GM18508 (cell line): ENCODE results near the gene RUNDC3A.
A peak's percentile ranks its signal among the peaks of the same experiment; 100 is the strongest.

Source experiments
- ATAC-seq: cut with Tn5 transposase; IDR thresholded peaks from one replicate; pipeline ENCODE4 v1.9.1; 2021; ENCODE audit warnings: moderate number of reproducible peaks; ENCODE audit not compliant: insufficient read depth, unreplicated experiment

RUNDC3A gene

DNA sequence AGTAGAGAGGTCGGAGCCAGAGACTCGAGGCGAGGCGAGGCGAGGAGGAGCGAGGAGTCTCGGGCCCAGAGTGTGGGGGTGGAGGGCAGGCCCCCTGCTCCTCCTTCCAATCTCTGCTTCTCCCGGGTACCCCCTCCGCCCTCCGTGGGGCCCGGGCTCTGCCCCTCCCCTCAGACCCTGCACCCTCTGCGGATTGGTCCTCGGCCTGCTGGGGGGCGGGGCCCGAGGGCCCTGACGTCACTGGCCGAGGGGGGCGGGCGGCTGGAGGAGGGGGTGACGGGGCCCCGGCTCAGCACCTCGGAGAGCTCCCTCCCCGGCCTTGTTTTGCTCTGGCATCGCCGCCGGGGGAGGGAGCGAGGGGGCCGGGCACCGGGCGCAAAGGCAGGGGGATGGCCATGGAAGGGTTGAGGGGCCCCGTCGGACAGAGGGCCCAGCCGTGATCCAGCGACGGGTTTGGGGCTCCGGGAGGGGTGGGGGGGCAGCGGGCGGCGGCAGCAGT is at the start of gene RUNDC3A:
Gene RUNDC3A, plus strand, starts transcription at position 282 of the 499 bp plus-strand sequence. CDS start 232 bp downstream, outside the sequence.
- ATAC-seq = no peak

GRCh38 chr17:44258811-44259351 is 49.5 kb upstream of the RUNDC3A start:
- ATAC-seq = no peak

DNA sequence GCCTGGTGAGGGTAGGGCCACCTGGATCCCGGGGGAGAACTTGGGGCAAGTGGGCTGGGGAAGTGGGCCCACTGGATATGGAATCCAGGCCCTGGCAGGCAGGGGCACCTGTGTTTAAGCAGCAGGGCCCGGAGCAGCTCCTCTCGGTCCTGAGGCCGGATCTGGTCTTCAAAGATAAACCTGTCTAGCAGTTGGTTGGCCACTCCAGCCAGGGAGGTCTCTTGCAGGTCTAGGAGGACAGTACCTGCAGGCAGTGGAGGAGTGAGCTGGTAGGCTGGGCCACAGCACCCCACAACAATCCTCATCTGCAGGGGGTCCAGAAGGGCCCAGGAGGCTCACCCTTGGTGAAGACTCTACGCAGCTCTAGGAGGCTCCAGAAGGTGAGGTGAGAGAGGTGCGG is 48.1 kb upstream of the RUNDC3A start:
- no peak for ATAC-seq

DNA sequence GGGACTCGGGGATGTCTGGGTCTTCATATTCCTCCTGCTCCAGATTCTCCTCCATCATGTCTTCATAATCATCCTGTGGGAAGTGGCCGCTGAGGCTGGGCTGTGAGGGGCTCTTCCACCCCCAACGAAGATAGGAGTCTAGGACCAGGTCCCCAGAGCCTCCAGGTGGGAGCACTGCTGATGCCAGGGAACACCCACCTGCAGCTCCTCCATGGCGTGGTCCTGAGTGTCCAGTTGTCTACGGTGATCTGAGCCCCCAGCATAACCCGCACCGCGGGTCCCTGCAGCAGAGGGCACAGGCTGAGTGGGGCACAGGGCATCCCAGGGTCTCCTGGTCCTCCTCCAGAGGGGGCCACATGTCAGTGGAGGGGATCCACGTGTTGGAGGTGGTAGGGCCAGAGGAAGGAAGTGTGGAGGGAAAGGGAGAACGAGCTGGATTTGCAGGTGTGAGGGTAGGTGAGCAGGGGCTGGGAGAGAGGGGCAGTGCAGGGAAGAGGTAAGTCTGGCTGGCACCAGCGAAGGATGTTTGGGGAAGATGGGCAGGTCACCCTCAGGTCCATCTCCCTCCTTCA is 45.7 kb upstream of the RUNDC3A start:
- no peak for ATAC-seq

DNA sequence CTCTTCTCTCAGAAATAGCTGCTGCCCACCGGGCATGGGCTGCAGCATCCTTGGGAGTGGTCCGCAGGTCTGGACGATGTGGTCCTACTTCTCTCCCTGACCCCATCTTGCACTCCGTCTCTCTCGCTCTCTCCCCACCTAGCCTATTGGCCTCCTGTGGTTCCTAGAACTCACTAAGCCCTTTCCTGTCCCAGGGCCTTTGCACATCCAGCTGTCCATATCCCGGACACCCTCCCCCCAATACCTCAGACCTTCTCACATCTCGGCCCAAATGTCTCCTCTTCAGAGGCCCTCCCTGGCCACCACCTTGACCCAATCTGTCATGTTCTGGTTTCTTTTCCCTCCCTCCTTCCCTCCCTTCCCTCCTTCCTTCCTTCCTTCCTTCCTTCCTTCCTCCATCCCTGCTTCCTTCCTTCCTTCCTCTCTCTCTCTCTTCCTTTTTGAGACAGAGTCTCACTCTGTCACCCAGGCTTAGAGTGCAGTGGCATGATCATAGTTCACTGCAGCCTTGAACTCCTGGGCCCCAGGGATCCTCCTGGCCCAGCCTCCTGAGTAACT is 45.0 kb upstream of the RUNDC3A start:
- ATAC-seq = no peak

DNA sequence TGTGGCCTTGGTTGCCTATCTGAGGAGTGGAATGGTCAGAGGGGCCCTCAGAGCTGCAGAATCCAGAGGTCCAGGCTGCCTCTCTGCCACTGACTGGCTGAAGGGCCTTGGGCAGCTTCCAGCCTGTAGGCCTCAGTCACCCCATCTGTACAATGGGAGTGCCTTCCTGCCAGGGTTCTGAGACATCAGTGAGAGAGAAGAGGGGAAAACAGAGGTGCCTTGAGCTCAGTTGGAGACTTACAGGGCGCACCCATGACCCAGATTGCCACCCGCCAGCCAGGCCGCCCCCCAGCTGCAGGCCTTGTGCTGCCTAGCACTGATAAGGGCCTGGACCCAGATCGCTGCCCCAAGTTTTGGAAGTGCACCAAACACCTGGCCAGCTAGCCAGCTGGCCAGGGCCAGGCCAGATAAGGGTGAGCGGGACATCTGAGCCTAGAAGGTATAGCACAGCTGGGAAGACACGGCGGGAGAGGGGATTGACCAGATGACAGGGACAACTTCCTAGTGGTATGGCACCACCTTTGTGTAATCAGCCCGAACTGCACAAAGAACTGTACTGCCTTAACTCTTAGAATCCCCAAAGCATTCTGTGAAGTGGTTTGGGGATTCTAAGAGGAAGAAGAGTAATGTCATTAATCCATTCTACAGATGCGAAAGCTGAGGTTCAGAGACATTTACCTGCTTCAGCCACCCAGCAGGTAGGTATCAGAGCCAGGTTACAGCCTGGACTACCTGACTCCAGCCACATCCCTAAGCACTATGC is 41.8 kb upstream of the RUNDC3A start:
- ATAC-seq = no peak

GRCh38 chr17:44267165-44267455 is 41.3 kb upstream of the RUNDC3A start:
- ATAC-seq = no peak

DNA sequence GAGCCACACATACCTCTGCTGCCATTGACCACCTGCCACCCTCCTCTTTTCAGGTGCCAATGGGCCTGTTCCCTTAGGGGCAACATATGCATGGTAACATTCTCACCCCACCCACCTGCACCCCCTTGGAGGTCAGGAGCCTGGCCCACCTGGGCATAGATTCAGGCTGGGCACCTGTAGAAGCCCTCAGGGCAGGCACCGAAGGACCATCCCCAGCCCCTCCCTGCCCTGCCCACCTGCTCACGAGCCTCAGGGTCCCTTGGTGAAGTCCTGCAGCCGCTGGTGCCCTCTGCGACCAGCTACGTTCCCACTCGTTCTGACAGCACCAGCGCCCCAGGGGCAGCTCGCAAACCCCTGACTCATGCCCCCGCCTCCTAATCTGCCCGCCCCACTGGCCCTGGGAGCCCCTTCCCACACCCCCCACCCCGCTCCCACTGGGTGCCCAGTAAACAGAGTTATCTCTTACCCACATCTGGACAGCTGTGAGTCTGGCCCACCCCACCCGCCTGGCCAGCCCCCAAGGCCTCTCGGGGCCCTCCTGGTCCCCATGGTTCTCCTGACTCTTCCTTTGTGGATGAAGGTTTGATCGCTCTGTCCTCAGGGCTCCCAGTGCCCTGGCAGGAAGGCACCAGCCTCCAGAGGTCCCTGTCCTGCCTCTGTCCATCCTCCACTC is 40.4 kb upstream of the RUNDC3A start, which contains the start of gene SLC4A1:
Gene SLC4A1, minus strand, starts transcription at position 318 of the 673 bp plus-strand sequence. CDS start 5,269 bp downstream, outside the sequence.
- ATAC-seq = no peak

DNA sequence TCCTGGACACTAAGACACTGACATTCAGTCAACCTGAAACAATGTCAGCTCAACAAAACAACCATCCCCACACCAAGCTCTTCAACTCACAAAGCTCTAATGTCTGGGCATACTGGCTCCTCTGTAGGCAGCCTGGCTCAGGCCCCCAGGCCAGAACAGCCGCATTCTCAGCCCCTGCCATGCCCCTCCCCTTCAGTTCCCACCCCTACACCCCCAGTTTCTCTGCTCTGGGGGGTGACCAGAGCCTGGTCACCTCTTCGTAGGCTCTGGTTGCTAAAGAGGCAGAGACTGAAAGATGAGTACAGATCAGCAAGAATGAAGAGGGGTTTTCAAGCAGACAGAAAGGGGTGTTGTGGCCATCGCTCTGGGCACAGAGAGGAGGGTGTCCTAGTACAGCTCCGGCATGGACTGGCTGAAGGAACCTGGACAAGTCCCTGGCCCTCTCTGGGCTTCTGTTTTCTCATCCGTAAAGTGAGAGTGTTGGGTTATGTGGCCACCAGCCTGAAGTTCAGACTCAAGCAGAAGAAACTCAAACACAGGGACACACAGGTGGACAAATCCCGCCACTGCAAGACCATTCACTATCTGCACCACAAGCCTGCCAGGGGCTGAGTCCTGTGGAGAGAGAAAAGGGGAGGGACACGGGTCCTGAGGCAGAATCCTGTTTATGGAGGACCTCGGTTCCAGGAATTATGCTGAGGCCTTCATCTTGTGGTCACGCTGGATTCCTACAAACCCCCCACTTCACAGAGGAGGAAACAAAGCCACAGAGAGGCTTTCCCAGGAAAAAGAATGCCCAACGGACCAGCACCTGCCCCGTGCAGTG is 39.5 kb upstream of the RUNDC3A start:
- no peak for ATAC-seq

- no peak for ATAC-seq
These were observed 38.7 kb upstream of the RUNDC3A start for GRCh38 chr17:44269535-44270240.

DNA sequence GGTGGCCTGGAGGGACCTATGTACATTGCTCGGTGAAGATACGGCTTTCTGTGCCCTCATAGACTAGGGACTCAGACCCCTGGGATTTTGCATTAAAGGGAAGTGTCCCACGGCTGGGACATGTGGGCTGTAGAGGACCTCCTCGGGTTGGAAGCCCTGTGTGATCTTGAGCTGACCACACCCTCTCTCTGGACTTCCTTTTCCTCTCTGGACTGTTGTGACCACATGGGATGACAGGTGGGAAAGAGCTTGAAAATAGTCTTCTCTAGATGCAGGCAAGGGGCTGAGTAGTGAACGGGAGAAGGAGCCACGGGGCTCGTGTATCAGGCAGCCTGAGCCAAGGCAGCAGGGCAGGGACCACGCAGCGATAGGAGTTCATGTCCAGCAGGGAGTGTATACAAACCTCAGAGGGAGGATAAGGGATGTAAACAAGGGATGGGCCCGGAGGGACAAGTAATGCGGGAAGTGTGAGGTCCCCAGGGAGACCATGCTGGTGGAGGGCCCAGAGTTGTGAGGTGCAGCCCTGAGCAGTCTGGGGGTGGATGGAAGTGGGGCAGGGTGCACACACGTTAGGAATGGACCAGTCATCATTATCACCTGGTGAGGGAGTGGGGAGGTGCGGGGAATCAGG is 36.0 kb upstream of the RUNDC3A start:
- no peak for ATAC-seq

- ATAC-seq = no peak
These were observed 35.4 kb upstream of the RUNDC3A start for GRCh38 chr17:44272954-44273353.

DNA sequence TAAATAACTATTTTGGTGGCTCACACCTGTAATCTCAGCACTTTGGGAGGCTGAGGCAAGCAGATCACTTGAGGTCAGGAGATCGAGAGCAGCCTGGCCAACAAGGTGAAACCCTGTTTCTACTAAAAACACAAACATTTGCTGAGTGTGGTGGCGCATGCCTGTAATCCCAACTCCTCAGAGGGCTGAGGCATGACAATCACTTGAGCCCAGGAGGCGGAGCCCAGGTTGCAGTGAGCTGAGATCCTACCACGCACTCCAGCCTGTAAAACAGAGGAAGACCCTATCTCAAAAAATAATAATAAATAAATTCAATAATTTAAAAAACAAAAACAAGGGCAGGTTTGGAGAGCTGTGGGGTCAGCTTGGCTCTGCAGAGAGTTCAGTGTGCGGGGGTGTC is 34.8 kb upstream of the RUNDC3A start:
- ATAC-seq = no peak

GRCh38 chr17:44277976-44278375 is 30.4 kb upstream of the RUNDC3A start:
- ATAC-seq = no peak

DNA sequence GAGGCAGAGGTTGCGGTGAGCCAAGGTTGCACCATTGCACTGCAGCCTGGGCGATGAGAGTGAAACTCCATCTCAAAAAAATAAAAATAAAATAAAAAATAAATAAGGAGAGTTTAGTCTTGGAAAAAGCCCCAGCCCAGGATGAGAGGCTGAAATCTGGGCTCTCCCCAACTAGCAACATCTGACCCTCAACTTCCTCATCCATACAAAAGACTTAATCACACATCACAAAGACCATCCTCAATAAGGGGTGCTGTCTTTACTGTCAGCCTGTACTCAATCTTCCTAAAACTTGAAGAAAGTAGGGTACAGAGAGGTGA is 29.1 kb upstream of the RUNDC3A start:
- no peak for ATAC-seq

- ATAC-seq = peak; percentile 58
These were observed 28.6 kb upstream of the RUNDC3A start for GRCh38 chr17:44279666-44280391.

GRCh38 chr17:44280392-44280937 is 27.9 kb upstream of the RUNDC3A start:
- no peak for ATAC-seq

DNA sequence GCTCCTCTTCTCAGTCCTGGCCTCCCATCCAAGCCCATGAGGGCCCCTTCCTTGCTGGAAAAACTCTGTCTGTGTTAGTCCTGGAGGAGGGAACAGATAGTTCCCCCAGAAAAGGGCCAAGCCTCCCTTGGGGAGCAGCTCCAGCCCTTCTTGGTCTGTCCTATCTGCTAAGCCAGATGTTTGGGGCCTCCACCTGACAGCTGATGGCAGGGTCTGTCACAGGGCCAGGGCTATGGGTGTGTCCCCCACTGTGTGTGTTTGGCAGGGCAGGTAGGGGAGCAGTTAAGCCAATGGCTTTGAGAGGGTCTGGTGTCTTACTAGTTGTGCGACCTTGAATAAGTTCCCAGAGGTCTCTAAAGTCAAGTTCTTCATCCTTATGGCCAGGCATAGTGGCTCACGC is 26.8 kb upstream of the RUNDC3A start:
- no peak for ATAC-seq
